Measurements from ENCODE around the gene MOB3A.

The MOB3A gene

DNA sequence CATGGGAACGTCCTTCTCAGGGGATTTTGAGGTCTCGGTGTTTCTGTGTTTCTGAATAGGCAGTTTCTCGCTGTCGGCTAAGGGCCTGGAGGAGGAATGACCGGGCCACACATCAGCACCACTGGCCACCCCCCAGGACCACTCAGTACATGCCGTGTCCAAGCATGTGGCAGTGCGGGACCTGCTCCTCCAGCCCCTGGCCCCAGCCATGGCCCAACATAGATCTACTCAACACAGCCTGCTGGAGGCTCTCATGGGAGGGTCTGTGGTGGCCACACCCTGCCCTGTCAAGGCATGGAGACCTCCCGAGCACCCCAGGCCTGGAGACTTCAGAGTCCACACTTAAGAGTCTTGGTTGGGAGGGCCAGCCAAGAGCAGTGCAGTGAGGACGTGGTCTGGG lies 18.1 kb upstream of the MOB3A start:
- TF ChIP-seq CTCF (IDR thresholded peaks at IDR 0.05; ENCODE audit: extremely low read depth, insufficient read depth, missing control alignments) = no peak
- no peak for DNase-seq (ENCODE audit: low spot score)
- in situ Hi-C loops (cut with MboI; ENCODE audit: low pct_unique_long_range_greater_than_20kb, low sequenced_read_pairs, unreplicated experiment) = no loop called here

DNA sequence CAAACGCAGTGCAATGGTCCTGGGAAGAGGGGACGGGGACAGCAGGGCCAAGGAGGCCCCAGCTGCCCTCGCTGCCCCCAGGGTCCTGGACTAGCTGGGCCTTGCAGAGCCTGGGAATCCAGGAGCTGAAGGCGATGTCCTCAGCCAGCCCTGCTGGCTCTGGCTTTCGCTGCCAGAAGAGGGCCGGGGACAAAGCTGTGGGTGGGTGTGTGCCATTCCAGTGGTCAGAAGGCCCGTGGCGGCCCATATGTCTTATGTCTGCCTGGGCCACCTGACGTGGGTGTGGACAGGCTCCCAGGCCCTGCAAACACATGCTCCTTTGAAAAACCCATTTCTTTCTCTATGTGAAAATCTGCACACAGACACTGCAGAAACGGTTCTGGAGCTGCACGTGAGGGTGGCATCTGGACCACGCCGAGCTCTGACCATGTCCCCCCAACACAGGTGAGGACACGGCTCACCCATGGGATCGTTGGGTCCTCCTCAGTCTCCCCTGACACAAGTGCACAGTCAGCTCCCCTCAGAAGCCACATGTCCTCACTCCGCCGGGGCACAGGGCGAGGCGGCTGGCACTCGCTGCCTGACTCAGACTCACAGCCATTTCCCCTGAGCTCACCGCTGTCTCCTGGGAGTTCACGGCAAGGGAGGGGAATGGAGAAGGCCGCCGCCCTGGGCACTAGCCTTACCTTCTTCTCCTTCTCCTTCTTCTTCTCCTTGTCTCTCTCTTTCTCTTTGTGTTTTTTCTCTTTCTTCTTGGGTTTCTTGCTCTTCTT lies 17.5 kb upstream of the MOB3A start:
- no peak for DNase-seq (ENCODE audit: low spot score)
- in situ Hi-C loops (cut with MboI; ENCODE audit: low pct_unique_long_range_greater_than_20kb, low sequenced_read_pairs, unreplicated experiment) = no loop called here
- TF ChIP-seq CTCF (IDR thresholded peaks at IDR 0.05; ENCODE audit: extremely low read depth, insufficient read depth, missing control alignments) = no peak

- DNase-seq (ENCODE audit: low spot score) = no peak
- in situ Hi-C loops (cut with MboI; ENCODE audit: low pct_unique_long_range_greater_than_20kb, low sequenced_read_pairs, unreplicated experiment) = no loop called here
- no peak for TF ChIP-seq CTCF (IDR thresholded peaks at IDR 0.05; ENCODE audit: extremely low read depth, insufficient read depth, missing control alignments)
Measured at GRCh38 chr19:2112516-2113320, 16.6 kb upstream of the MOB3A start.

DNA sequence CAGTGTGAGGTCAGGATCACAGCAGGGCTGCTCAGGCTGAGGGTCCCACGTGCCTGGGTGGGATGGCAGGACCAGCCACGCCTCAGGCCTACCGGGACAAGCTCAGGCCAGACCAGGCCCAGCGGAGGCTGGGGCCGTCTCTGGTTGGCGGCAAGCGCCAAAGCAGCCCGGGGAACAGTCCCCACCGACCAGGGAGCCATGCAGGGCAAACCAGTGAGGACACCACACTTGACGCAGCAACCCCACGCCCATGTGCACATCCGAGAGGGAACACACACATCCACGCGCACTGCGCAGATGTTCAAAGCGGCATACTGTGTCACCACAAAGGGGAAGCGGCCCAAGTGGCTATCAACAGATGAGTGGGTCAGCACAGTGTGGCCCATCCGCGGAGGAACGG lies 15.8 kb upstream of the MOB3A start:
- no peak for TF ChIP-seq CTCF (IDR thresholded peaks at IDR 0.05; ENCODE audit: extremely low read depth, insufficient read depth, missing control alignments)
- in situ Hi-C loops (cut with MboI; ENCODE audit: low pct_unique_long_range_greater_than_20kb, low sequenced_read_pairs, unreplicated experiment) = no loop called here
- DNase-seq (ENCODE audit: low spot score) = no peak

DNA sequence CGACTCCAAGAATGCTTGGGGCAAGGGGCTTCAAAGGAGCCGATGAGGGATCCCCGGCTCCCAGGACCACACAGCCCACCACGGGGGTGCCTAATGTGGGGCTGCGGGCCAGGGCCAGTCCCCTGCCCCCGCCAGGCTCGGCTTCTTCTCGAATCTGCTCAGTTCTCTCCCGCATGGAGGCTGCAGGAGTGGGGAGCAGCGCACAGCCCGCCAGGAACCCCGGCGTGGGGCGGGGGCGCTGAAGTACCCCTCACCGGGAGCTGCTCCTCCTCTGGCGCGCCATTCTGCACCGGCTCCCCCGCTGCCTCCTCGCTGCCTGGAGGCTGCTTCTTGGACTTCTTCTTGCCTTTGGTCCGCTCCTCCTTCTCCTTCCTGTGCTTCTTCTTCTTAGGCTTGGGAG lies 15.3 kb upstream of the MOB3A start:
- no peak for TF ChIP-seq CTCF (IDR thresholded peaks at IDR 0.05; ENCODE audit: extremely low read depth, insufficient read depth, missing control alignments)
- no peak for DNase-seq (ENCODE audit: low spot score)
- in situ Hi-C loops (cut with MboI; ENCODE audit: low pct_unique_long_range_greater_than_20kb, low sequenced_read_pairs, unreplicated experiment) = no loop called here

DNA sequence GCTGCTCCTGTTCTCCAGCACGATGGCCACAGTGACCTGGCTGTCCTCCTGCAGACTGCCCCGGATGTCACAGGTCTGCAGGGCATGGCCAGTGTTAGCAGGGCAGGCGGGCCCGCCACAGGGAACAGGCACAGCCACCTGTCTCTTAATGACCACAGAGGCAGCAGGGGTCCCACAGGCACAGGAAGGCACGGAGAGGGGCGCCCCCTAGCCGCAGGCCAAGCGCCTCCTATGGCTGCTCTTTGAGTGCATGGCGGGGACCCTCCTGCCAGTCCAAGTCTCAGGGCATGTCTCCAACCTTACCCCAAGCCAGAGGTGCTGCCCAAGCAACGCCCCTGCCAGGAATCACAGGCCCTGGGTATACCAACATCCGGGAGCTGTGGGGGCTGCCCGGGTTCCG lies 14.7 kb upstream of the MOB3A start:
- DNase-seq (ENCODE audit: low spot score) = no peak
- peak; percentile 25 for TF ChIP-seq CTCF (IDR thresholded peaks at IDR 0.05; ENCODE audit: extremely low read depth, insufficient read depth, missing control alignments)
- in situ Hi-C loops (cut with MboI; ENCODE audit: low pct_unique_long_range_greater_than_20kb, low sequenced_read_pairs, unreplicated experiment) = no loop called here
